Endodermal cell (in vitro differentiated cells): ENCODE data around the gene FRMPD4. TPM values are rescaled to one million over a fixed set of nuclear protein-coding genes. Genes with fewer than 3 reads are reported as not detected.
A peak's percentile ranks its signal among the peaks of the same experiment; 100 is the strongest.

Source experiments
- DNase-seq: peaks from one replicate; pipeline ENCODE4 v3.0.0-alpha.2; 2017
- H3K27ac ChIP-seq: 2 replicates; pipeline ENCODE4 v1.5.1; 2013; ENCODE audit warnings: mild to moderate bottlenecking, low read depth, low read length, moderate library complexity
- H3K27me3 ChIP-seq: 2 replicates; pipeline ENCODE4 v1.6.1; 2013; ENCODE audit warnings: mild to moderate bottlenecking, low read length, moderate library complexity; ENCODE audit not compliant: insufficient read depth, control insufficient read depth, poor library complexity, severe bottlenecking
- H3K36me3 ChIP-seq: 2 replicates; pipeline ENCODE4 v1.7.0; 2013; ENCODE audit warnings: mild to moderate bottlenecking, low read length, moderate library complexity; ENCODE audit not compliant: control insufficient read depth, insufficient read depth
- H3K4me1 ChIP-seq: one replicate; pipeline ENCODE4 v1.7.0; 2013; ENCODE audit warnings: low read length; ENCODE audit not compliant: control insufficient read depth, insufficient read depth
- H3K4me3 ChIP-seq: 2 replicates; pipeline ENCODE4 v1.5.1; 2013; ENCODE audit warnings: mild to moderate bottlenecking, low read length, moderate library complexity
- H3K9ac ChIP-seq: 2 replicates; pipeline ENCODE4 v1.6.1; 2013; ENCODE audit warnings: mild to moderate bottlenecking, low read length, moderate library complexity; ENCODE audit not compliant: poor library complexity, severe bottlenecking; ENCODE audit errors: extremely low read depth
- H3K9me3 ChIP-seq: 2 replicates; pipeline ENCODE4 v1.6.1; 2013; ENCODE audit warnings: mild to moderate bottlenecking, low read length, moderate library complexity; ENCODE audit not compliant: control insufficient read depth
- H3K27ac Mint-ChIP-seq: 2 replicates; pipeline ENCODE4 v1.8.0; 2020; ENCODE audit warnings: mixed read lengths
- H3K27me3 Mint-ChIP-seq: 2 replicates; pipeline ENCODE4 v1.8.0; 2021; ENCODE audit warnings: mild to moderate bottlenecking, mixed read lengths; ENCODE audit not compliant: insufficient read depth
- H3K36me3 Mint-ChIP-seq: 2 replicates; pipeline ENCODE4 v1.8.0; 2020; ENCODE audit warnings: low read depth, mixed read lengths
- H3K4me1 Mint-ChIP-seq: 2 replicates; pipeline ENCODE4 v1.8.0; 2020; ENCODE audit warnings: mixed read lengths
- H3K4me3 Mint-ChIP-seq: 2 replicates; pipeline ENCODE4 v1.8.0; 2020; ENCODE audit warnings: mild to moderate bottlenecking, moderate library complexity, mixed read lengths
- H3K9me3 Mint-ChIP-seq: 2 replicates; pipeline ENCODE4 v1.8.0; 2020; ENCODE audit warnings: mild to moderate bottlenecking, mixed read lengths
- WGBS, 2 experiments: methylation state at CpG; one replicate each; pipeline versions ENCODE4 v1.1.5 to v1.1.7; 2013; ENCODE audit warnings: missing lambda C conversion rate in 2 of 2, mixed read lengths in 1 of 2; ENCODE audit not compliant: insufficient coverage in 1 of 2, insufficient read length in 1 of 2; 5-methylcytosine and 5-hydroxymethylcytosine counted together
- total RNA-seq, 2 donors: library from RNA; stranded (reverse); fragmentation: NEBNext Ultra II Directional in 1 of 2; extraction: Animal tissue kit (Norgen Biotek cat#: 25700) in 1 of 2; gene quantifications; 2 replicates in 1 of 2; 3 replicates in 1 of 2; pipeline ENCODE4 v1.2.1, GENCODE V29; 2021
- TF ChIP-seq, protein P1 (sequence below): fragments of 200-600 bp; sonication (generic); conservative IDR thresholded peaks from 2 replicates; pipeline ENCODE4 v1.5.0; 2021; ENCODE audit warnings: antibody characterized with exemption, mild to moderate bottlenecking

The FRMPD4 gene
- total RNA-seq, 2 donors from 2014 or later = 0.09 to 0.81 TPM

DNA sequence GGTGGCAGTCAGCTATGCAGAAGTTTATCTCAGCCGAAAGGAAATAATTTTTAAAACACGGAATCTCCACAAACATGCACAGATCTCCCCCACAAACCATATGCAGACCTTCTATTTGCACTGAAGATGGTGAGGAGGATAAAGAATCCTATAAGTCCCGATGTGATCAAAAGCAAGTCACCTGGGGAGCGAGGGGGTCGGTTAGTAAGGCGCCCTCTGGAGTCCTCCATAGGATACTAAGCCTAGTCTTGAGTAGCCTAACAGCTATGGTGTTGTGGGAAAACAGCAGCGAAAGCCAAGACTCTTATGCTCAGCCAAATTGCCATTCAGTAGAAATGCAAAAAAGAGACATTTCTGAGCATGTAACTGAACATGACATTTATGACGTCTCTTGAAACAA is 210.9 kb downstream of the FRMPD4 start:
- Histone ChIP-seq H3K27ac (no peak overlapping the region), H3K9ac (no peak overlapping the region), H3K4me3 (no peak overlapping the region), H3K4me1 (no peaks in the 10 kb centered on the region), H3K36me3 (no peaks in the 10 kb centered on the region), H3K9me3 (no peaks in the 10 kb centered on the region), H3K27me3 (no peaks in the 10 kb centered on the region)
- no peaks in the 10 kb centered on the region for H3K9me3 Mint-ChIP-seq
- no peak overlapping the region for H3K27ac Mint-ChIP-seq
- H3K27me3 Mint-ChIP-seq = no peaks in the 10 kb centered on the region
- no peak overlapping the region for H3K4me3 Mint-ChIP-seq
- H3K36me3 Mint-ChIP-seq = no peaks in the 10 kb centered on the region
- TF ChIP-seq, protein P1, sequence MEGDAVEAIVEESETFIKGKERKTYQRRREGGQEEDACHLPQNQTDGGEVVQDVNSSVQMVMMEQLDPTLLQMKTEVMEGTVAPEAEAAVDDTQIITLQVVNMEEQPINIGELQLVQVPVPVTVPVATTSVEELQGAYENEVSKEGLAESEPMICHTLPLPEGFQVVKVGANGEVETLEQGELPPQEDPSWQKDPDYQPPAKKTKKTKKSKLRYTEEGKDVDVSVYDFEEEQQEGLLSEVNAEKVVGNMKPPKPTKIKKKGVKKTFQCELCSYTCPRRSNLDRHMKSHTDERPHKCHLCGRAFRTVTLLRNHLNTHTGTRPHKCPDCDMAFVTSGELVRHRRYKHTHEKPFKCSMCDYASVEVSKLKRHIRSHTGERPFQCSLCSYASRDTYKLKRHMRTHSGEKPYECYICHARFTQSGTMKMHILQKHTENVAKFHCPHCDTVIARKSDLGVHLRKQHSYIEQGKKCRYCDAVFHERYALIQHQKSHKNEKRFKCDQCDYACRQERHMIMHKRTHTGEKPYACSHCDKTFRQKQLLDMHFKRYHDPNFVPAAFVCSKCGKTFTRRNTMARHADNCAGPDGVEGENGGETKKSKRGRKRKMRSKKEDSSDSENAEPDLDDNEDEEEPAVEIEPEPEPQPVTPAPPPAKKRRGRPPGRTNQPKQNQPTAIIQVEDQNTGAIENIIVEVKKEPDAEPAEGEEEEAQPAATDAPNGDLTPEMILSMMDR = peak; percentile 72
- DNase-seq = peak; percentile 59
- peaks cover 2% of the 10 kb centered on the region for H3K4me1 Mint-ChIP-seq
- WGBS, 2 experiments = 57 to 67% methylated on average over 5 to 6 of the region's 8 CpGs

DNA sequence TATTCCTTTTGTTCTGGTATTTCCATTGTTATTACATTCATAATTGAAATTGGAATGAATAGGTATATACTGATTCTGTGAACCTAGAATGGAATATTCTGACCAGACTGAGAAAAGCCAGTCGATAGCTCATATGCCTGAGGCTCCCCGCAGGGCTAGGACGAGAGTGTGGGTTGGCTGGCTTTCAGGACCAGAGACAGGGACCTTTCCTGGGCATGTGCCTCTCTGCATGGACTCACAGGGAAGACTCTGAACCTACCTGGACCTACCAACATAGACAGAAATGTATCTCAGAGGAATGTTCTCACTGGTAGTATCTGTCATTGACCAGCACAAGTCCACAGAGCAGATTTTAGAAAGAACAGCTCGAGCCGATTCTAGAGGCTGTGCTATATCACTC is 214.6 kb downstream of the FRMPD4 start:
- TF ChIP-seq, protein P1 = no peak
- 83 to 85% methylated on average over 2 to 5 of the region's 5 CpGs for WGBS, 2 experiments
- peak; percentile 70 for DNase-seq

DNA sequence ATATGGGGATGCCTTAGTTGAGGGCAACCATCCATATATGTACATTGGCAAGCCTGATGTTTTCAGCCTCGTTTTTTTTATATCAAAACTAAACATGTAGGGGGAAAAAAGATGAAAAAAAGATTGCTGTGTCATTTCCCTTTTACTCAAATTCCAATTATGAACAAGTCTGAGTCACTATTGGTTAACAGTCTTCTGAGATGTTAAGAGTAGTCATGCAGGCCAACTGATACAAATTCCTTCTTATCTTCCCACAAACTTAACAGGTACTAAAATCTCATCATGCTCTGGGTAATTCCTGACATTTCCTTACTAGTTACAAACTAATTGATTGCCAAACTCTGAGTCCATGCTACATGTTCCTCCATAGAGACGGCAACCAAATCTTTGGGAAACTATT is 222.1 kb downstream of the FRMPD4 start:
- no peak for DNase-seq
- Histone ChIP-seq H3K27me3 (no peaks in the 10 kb centered on the region), H3K4me1 (no peaks in the 10 kb centered on the region), H3K9ac (no peak overlapping the region), H3K27ac (no peak overlapping the region), H3K36me3 (no peaks in the 10 kb centered on the region), H3K9me3 (no peaks in the 10 kb centered on the region), H3K4me3 (no peak overlapping the region)
- WGBS, 2 experiments = 88 to 94% methylated on average over 1 of the region's 2 CpGs
- Mint-ChIP-seq H3K27ac (no peak overlapping the region), H3K9me3 (no peaks in the 10 kb centered on the region), H3K4me3 (no peak overlapping the region), H3K4me1 (no peaks in the 10 kb centered on the region), H3K27me3 (no peaks in the 10 kb centered on the region), H3K36me3 (no peaks in the 10 kb centered on the region)
- TF ChIP-seq, protein P1 = no peak

More for the DNA sequence above, 214.6 kb downstream of the FRMPD4 start:
- Histone ChIP-seq H3K4me1 (no peaks in the 10 kb centered on the region), H3K27ac (no peak overlapping the region), H3K9ac (no peak overlapping the region), H3K27me3 (no peaks in the 10 kb centered on the region), H3K4me3 (no peak overlapping the region), H3K36me3 (no peaks in the 10 kb centered on the region), H3K9me3 (no peaks in the 10 kb centered on the region)
- no peak overlapping the region for H3K27ac Mint-ChIP-seq
- no peaks in the 10 kb centered on the region for H3K9me3 Mint-ChIP-seq
- H3K36me3 Mint-ChIP-seq = no peaks in the 10 kb centered on the region
- no peak overlapping the region for H3K4me3 Mint-ChIP-seq
- no peaks in the 10 kb centered on the region for H3K27me3 Mint-ChIP-seq
- H3K4me1 Mint-ChIP-seq = peaks cover 2% of the 10 kb centered on the region
